Purkinje cell (primary cell): Measurements from ENCODE around the gene GPN1. TPM values are rescaled to one million over a fixed set of nuclear protein-coding genes. Genes with fewer than 3 reads are reported as not detected.

Experiments used
- polyA plus RNA-seq: library from polyadenylated mRNA; unstranded; fragments of >200 nt; fragmentation: Nextera tagmentation; gene quantifications from 2 replicates; pipeline ENCODE4 v1.2.1, GENCODE V29; 2014

Gene GPN1
- polyA plus RNA-seq: 38.3 and 42.4 TPM in 2 replicates

DNA sequence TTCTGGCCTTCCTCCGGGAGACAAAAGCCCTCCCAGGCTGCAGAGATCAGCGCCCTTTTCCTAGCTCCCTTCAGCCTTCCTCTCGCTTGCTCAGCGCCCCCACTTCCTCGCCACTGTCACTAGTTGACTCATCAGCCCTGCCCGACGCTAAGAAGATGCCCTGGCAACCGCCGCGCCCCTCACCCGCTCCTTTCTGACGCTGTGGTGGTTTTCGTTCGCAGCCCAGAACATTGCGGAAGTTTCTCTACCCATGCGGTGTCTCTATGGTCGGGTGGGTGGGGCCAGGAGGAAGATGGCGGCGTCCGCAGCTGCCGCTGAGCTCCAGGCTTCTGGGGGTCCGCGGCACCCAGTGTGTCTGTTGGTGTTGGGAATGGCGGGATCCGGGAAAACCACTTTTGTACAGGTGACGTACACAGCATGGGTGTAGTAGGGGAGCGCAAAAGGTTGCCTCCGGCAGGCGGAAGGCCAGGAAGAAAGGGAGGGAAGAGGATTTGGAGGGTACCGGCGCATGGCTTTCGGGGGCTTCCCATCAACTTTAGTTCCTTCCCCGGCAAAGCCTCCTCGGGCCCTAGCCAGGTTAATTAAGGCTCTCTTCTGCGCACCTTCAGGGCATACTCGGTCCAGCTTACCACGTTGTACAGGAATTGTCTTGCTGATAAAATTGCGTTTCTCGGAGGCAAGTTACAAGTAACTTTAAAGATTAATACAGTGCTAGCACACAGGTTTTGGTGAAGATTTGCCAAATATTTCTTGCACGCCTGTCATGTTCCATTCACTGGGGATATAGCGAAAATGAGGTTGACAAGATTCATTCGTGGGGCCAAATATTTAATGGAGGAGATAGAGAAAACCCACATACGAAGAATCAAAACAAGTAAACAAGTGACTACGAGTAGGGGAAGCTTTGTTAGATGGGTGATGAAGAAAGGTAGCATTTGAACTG is at the start of gene GPN1, which contains the start of gene CCDC121:
Gene GPN1 (plus strand): TSS at position 284 of the 943 bp plus-strand sequence. CDS start 9 bp downstream, at position 293.
Gene CCDC121 (minus strand): TSS at position 246 of the 943 bp plus-strand sequence. CDS start 1,213 bp downstream, outside the sequence.

GRCh38 chr2:27582695-27583389 is 46.0 kb upstream of the GPN1 start, which contains the start of gene ZNF512:
Gene ZNF512, plus strand, starts transcription at chr2:27583042. Its CDS starts 71 bp downstream, at chr2:27583113.

DNA sequence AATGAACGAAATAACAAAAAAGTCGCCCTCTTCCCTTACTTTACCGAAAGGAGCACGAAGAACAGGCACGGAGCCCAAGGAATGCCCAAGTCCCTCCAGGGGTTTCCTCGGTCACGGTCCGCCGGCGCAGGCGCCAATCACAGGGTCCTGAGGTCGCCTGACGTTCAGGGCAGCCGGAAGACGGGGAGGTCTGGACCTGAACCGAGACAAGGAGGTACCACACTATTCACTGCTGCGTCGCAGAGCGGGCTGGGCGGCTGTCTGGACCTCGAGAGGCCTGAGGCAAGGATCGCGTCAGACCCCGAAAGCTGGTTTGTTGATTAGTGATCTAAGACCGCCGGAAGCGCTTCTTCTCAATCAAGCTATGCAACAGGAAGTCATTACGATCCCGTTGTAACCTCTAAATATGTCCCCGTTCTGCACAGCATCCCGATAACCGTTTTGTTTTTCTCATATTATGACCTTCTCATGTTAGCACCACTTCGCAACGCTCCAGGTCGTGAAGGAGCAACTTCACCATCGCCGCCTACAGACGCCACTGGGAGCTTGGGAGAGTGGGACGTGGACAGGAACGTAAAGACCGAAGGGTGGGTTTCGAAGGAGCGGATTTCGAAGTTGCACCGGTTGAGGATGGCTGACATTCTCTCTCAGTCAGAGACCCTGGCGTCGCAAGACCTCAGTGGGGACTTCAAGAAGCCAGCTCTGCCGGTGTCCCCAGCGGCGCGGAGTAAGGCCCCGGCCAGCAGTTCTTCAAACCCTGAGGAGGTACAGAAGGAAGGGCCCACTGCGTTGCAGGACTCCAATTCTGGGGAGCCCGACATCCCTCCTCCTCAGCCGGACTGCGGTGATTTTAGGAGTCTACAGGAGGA is 34.7 kb downstream of the GPN1 start, which contains the start of the genes SLC4A1AP and SUPT7L:
Gene SLC4A1AP (plus strand): TSS at position 605 of the 869 bp plus-strand sequence. CDS start 26 bp downstream, at position 631.
Gene SUPT7L (minus strand): TSS at position 330 of the 869 bp plus-strand sequence. CDS start 1,422 bp downstream, outside the sequence.

Other genes with a start within 250 kb of the GPN1 start
- 0.47 and 3.0 TPM in 2 replicates for gene ZNF513, start 248.3 kb upstream of the GPN1 start, polyA plus RNA-seq
- gene PPM1G, start 219.5 kb upstream of the GPN1 start, polyA plus RNA-seq: 16.7 and 18.0 TPM in 2 replicates
- 22.5 and 31.9 TPM in 2 replicates for gene NRBP1, start 200.4 kb upstream of the GPN1 start, polyA plus RNA-seq
- 2.8 and 12.7 TPM in 2 replicates for gene KRTCAP3, start 186.7 kb upstream of the GPN1 start, polyA plus RNA-seq
- 22.7 and 29.2 TPM in 2 replicates for gene IFT172, start 139.3 kb upstream of the GPN1 start, polyA plus RNA-seq
- 4.4 and 5.1 TPM in 2 replicates for gene FNDC4, start 133.8 kb upstream of the GPN1 start, polyA plus RNA-seq
- gene GCKR, start 132.2 kb upstream of the GPN1 start, polyA plus RNA-seq: not detected in 2 replicates
- 17.0 and 18.0 TPM in 2 replicates for gene ZNF512, start 46.0 kb upstream of the GPN1 start, polyA plus RNA-seq
- gene CCDC121, start within 50 bp of the GPN1 start, polyA plus RNA-seq: 2.7 and 3.4 TPM in 2 replicates
- 37.2 and 44.2 TPM in 2 replicates for gene SUPT7L, start 34.6 kb downstream of the GPN1 start, polyA plus RNA-seq
- 41.2 and 47.0 TPM in 2 replicates for gene SLC4A1AP, start 34.8 kb downstream of the GPN1 start, polyA plus RNA-seq
- gene MRPL33, start 142.7 kb downstream of the GPN1 start, polyA plus RNA-seq: 616 and 668 TPM in 2 replicates